SK-N-SH treated with all-trans-retinoic acid at 6 μM for 48 hours (cell line): ENCODE measurements around the gene GAN.

ENCODE experiments used
- ATAC-seq: fragments of 200-7000 bp; cut with Tn5 transposase; 3 replicates; pipeline ENCODE4 v1.9.1; 2020; ENCODE audit warnings: mild to moderate bottlenecking, moderate library complexity
- BACH2 ChIP-seq: fragments of 250-450 bp; sonication (Bioruptor Pico); IDR thresholded peaks from 2 replicates; pipeline ENCODE4 v1.9.0; 2021; ENCODE audit warnings: mild to moderate bottlenecking, borderline replicate concordance
- CSDC2 ChIP-seq: fragments of 250-450 bp; sonication (Bioruptor Pico); IDR thresholded peaks from 2 replicates; pipeline ENCODE4 v1.5.0; 2020; ENCODE audit warnings: mild to moderate bottlenecking, moderate library complexity
- ESRRG ChIP-seq: fragments of 250-450 bp; sonication (Bioruptor Pico); IDR thresholded peaks from 2 replicates; pipeline ENCODE4 v1.6.1; 2021; ENCODE audit warnings: mild to moderate bottlenecking
- GLIS3 ChIP-seq: fragments of 250-450 bp; sonication (Bioruptor Pico); IDR thresholded peaks from 2 replicates; pipeline ENCODE4 v1.5.0; 2020; ENCODE audit warnings: mild to moderate bottlenecking, moderate library complexity
- ISL1 ChIP-seq: fragments of 250-450 bp; sonication (Bioruptor Pico); IDR thresholded peaks from 2 replicates; pipeline ENCODE4 v2.1.2; 2022; ENCODE audit warnings: mild to moderate bottlenecking, moderate library complexity
- PPARA ChIP-seq: fragments of 250-450 bp; sonication (Bioruptor Pico); IDR thresholded peaks from 2 replicates; pipeline ENCODE4 v1.5.0; 2020; ENCODE audit warnings: mild to moderate bottlenecking, borderline replicate concordance
- RARB ChIP-seq: fragments of 250-450 bp; sonication (Bioruptor Pico); IDR thresholded peaks from 2 replicates; pipeline ENCODE4 v1.8.0; 2021; ENCODE audit warnings: mild to moderate bottlenecking, moderate library complexity
- SNAI2 ChIP-seq: fragments of 250-450 bp; sonication (Bioruptor Pico); IDR thresholded peaks from 2 replicates; pipeline ENCODE4 v1.5.0; 2020; ENCODE audit warnings: mild to moderate bottlenecking, moderate library complexity
- TCF4 ChIP-seq: fragments of 250-450 bp; sonication (Bioruptor Pico); IDR thresholded peaks from 2 replicates; pipeline ENCODE4 v1.8.0; 2021; ENCODE audit warnings: mild to moderate bottlenecking, moderate library complexity, borderline replicate concordance
- TOX ChIP-seq: fragments of 250-450 bp; sonication (Bioruptor Pico); IDR thresholded peaks from 2 replicates; pipeline ENCODE4 v1.8.0; 2021; ENCODE audit warnings: mild to moderate bottlenecking, moderate library complexity, borderline replicate concordance
- ZC3H10 ChIP-seq: fragments of 250-450 bp; sonication (Bioruptor Pico); IDR thresholded peaks from 2 replicates; pipeline ENCODE4 v1.5.1; 2021; ENCODE audit warnings: mild to moderate bottlenecking, moderate library complexity
- ZFP3 ChIP-seq: fragments of 250-450 bp; sonication (Bioruptor Pico); IDR thresholded peaks from 2 replicates; pipeline ENCODE4 v1.5.0; 2020; ENCODE audit warnings: mild to moderate bottlenecking, moderate library complexity
- ZNF565 ChIP-seq: fragments of 450-650 bp; formaldehyde crosslinking; conservative IDR thresholded peaks from 2 replicates; pipeline ENCODE4 v1.5.0; 2020; ENCODE audit warnings: low read depth, mild to moderate bottlenecking, moderate library complexity
- ZNF8 ChIP-seq: fragments of 450-650 bp; formaldehyde crosslinking; IDR thresholded peaks from 2 replicates; pipeline ENCODE4 v1.5.0; 2020; ENCODE audit warnings: mild to moderate bottlenecking, moderate library complexity
- TF ChIP-seq, protein P1 (sequence below): fragments of 250-450 bp; sonication (Bioruptor Pico); IDR thresholded peaks from 2 replicates; pipeline ENCODE4 v1.5.1; 2020; ENCODE audit warnings: low read depth, mild to moderate bottlenecking, moderate library complexity
- TF ChIP-seq, protein P2 (sequence below): fragments of 250-450 bp; sonication (Bioruptor Pico); IDR thresholded peaks from 2 replicates; pipeline ENCODE4 v1.8.0; 2020; ENCODE audit warnings: mild to moderate bottlenecking, moderate library complexity, borderline replicate concordance
- TF ChIP-seq, protein P3 (sequence below): fragments of 250-450 bp; sonication (Bioruptor Pico); IDR thresholded peaks from 2 replicates; pipeline ENCODE4 v1.8.0; 2021; ENCODE audit warnings: low read depth, mild to moderate bottlenecking, moderate library complexity, borderline replicate concordance
- TF ChIP-seq, protein P4 (sequence below): fragments of 250-450 bp; sonication (Bioruptor Pico); IDR thresholded peaks from 2 replicates; pipeline ENCODE4 v1.5.0; 2020; ENCODE audit warnings: mild to moderate bottlenecking, moderate library complexity
- TF ChIP-seq, protein P5 (sequence below): fragments of 250-450 bp; sonication (Bioruptor Pico); IDR thresholded peaks from 2 replicates; pipeline ENCODE4 v1.5.1; 2021; ENCODE audit warnings: mild to moderate bottlenecking, moderate library complexity

GAN gene

DNA sequence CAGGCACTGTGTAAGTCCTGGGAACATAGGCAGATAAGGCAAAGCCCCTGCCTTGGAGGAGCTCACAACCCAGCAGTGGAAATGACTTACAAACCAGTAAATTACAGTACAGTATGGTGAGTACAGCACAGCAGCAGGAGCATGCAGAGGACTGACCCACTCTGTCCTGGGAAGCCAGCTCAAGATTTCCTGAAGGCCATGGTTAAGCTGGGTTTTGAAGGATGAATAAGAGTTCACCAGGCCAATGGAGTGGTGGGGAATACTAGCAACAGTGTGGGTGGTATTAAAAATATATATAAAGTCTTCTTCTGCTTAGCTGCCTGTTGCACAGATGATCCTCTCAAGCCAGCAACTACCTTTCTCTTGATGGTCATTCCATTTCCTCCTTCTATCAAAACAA lies 3.0 kb upstream of the GAN start:
- TF ChIP-seq ZFP3, result peak; percentile 91
- TF ChIP-seq ISL1 (CRISPR knock-in tag), result no peak
- TF ChIP-seq, protein P1, sequence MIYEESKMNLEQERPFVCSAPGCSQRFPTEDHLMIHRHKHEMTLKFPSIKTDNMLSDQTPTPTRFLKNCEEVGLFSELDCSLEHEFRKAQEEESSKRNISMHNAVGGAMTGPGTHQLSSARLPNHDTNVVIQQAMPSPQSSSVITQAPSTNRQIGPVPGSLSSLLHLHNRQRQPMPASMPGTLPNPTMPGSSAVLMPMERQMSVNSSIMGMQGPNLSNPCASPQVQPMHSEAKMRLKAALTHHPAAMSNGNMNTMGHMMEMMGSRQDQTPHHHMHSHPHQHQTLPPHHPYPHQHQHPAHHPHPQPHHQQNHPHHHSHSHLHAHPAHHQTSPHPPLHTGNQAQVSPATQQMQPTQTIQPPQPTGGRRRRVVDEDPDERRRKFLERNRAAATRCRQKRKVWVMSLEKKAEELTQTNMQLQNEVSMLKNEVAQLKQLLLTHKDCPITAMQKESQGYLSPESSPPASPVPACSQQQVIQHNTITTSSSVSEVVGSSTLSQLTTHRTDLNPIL (CRISPR knock-in tag), result no peak
- ATAC-seq, result no peak

DNA sequence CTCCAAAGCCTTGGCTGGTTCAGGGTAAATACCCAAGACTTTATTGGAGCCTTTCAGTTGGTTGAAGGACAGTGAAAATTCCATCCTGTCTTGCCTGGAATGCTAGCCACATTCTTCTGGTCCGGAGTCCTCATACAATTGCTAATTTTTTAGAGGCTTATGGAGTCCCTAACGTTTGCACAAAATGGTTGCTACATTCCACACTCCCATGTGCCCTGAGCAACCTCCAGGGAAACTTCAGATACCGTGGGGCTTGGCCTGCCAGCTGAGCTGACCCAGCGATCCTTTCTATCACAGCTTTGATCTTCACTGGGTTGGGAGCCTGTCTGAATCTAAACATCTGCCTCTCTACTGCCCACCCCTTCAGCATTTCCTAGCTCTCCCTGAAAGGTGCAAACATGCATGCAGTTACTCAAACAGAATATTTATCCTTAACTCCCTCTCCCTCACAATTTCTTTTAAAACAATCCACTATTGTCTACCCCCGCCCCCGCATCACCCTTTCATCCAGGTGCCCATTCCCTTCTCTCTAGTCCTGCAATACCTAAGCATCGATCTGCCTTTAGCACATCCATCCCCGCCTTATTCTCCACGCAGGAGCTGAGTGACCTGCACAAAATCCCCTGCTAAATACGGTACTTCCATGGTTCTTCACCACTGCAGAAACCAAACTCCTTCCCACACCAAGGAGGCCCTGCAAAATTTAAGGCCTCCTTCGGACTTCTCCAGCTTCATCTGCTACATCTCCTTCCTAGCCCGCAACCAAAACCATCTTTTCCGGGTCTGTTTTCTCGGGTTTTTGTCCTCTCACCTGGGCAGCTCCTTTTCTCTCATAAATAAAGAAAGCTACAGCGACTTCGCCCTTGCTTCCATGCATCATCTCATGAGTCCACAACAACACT lies 810 bp upstream of the GAN start:
- peak; percentile 10 for ATAC-seq
- TF ChIP-seq, protein P1 (CRISPR knock-in tag), result no peak
- TF ChIP-seq, protein P2, sequence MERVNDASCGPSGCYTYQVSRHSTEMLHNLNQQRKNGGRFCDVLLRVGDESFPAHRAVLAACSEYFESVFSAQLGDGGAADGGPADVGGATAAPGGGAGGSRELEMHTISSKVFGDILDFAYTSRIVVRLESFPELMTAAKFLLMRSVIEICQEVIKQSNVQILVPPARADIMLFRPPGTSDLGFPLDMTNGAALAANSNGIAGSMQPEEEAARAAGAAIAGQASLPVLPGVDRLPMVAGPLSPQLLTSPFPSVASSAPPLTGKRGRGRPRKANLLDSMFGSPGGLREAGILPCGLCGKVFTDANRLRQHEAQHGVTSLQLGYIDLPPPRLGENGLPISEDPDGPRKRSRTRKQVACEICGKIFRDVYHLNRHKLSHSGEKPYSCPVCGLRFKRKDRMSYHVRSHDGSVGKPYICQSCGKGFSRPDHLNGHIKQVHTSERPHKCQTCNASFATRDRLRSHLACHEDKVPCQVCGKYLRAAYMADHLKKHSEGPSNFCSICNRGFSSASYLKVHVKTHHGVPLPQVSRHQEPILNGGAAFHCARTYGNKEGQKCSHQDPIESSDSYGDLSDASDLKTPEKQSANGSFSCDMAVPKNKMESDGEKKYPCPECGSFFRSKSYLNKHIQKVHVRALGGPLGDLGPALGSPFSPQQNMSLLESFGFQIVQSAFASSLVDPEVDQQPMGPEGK (CRISPR knock-in tag), result no peak
- TF ChIP-seq TOX (CRISPR knock-in tag) (no peak), ZC3H10 (CRISPR knock-in tag) (no peak), ISL1 (CRISPR knock-in tag) (no peak), PPARA (CRISPR knock-in tag) (no peak), ZFP3 (no peak), ZNF8 (CRISPR knock-in tag) (no peak), TCF4 (CRISPR knock-in tag) (no peak), GLIS3 (CRISPR knock-in tag) (no peak), ESRRG (CRISPR knock-in tag) (no peak)
- TF ChIP-seq, protein P3, sequence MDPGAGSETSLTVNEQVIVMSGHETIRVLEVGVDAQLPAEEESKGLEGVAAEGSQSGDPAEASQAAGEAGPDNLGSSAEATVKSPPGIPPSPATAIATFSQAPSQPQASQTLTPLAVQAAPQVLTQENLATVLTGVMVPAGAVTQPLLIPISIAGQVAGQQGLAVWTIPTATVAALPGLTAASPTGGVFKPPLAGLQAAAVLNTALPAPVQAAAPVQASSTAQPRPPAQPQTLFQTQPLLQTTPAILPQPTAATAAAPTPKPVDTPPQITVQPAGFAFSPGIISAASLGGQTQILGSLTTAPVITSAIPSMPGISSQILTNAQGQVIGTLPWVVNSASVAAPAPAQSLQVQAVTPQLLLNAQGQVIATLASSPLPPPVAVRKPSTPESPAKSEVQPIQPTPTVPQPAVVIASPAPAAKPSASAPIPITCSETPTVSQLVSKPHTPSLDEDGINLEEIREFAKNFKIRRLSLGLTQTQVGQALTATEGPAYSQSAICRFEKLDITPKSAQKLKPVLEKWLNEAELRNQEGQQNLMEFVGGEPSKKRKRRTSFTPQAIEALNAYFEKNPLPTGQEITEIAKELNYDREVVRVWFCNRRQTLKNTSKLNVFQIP (CRISPR knock-in tag), result no peak
- TF ChIP-seq, protein P4, sequence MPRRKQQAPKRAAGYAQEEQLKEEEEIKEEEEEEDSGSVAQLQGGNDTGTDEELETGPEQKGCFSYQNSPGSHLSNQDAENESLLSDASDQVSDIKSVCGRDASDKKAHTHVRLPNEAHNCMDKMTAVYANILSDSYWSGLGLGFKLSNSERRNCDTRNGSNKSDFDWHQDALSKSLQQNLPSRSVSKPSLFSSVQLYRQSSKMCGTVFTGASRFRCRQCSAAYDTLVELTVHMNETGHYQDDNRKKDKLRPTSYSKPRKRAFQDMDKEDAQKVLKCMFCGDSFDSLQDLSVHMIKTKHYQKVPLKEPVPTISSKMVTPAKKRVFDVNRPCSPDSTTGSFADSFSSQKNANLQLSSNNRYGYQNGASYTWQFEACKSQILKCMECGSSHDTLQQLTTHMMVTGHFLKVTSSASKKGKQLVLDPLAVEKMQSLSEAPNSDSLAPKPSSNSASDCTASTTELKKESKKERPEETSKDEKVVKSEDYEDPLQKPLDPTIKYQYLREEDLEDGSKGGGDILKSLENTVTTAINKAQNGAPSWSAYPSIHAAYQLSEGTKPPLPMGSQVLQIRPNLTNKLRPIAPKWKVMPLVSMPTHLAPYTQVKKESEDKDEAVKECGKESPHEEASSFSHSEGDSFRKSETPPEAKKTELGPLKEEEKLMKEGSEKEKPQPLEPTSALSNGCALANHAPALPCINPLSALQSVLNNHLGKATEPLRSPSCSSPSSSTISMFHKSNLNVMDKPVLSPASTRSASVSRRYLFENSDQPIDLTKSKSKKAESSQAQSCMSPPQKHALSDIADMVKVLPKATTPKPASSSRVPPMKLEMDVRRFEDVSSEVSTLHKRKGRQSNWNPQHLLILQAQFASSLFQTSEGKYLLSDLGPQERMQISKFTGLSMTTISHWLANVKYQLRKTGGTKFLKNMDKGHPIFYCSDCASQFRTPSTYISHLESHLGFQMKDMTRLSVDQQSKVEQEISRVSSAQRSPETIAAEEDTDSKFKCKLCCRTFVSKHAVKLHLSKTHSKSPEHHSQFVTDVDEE (CRISPR knock-in tag), result no peak
- TF ChIP-seq, protein P5, sequence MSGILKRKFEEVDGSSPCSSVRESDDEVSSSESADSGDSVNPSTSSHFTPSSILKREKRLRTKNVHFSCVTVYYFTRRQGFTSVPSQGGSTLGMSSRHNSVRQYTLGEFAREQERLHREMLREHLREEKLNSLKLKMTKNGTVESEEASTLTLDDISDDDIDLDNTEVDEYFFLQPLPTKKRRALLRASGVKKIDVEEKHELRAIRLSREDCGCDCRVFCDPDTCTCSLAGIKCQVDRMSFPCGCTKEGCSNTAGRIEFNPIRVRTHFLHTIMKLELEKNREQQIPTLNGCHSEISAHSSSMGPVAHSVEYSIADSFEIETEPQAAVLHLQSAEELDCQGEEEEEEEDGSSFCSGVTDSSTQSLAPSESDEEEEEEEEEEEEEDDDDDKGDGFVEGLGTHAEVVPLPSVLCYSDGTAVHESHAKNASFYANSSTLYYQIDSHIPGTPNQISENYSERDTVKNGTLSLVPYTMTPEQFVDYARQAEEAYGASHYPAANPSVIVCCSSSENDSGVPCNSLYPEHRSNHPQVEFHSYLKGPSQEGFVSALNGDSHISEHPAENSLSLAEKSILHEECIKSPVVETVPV, result no peak

DNA sequence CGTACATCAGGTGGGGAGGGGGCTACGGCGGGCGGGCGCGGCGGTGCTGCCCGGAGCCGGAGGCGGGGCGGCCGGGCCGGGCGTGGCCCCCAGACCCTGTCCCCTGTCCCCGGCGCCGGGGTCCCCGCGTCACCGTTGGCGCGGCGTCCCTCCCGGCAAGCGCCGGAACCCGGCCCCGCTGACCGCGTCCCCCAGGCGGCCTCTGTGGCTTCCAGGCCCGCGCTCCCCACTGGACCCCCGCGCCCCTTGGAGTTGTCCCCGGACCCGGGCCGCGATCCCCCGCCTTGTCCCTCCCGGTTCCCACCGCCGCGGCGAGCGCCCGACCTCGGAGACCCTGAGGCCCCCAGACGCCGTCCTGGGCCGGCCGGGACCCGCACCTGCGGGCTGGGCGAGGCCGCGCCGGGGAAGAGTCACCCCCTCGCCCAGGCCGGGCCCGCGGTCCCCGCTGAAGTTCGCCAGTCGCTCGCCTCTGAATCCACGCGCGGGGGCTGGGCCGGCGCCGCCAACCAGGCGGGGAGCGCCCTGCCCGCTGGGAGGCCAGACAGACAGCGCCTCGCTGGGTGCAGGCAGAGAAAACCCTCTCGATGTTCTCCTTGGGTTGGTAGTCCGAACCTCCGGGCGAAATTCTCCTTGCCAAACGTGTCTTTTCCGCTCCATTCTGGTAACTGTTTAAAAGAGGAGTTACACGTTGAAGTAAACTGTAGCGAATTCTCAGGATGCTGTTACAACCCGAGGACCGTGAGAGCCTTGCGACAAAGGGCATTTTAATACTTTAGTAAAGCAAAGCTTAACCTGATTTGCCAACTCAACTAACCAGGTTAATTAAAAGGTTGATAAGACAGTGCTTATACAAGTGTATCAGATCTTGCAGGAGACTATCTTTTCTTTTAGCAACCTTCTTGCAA lies 761 bp downstream of the GAN start:
- peak; percentile 35 for ATAC-seq
- TF ChIP-seq ZNF8 (CRISPR knock-in tag) (no peak), RARB (CRISPR knock-in tag) (no peak), ZNF565 (CRISPR knock-in tag) (no peak; the same call in 1 of the 2 replicates), CSDC2 (CRISPR knock-in tag) (no peak), BACH2 (CRISPR knock-in tag) (no peak), SNAI2 (no peak), GLIS3 (CRISPR knock-in tag) (no peak), TOX (CRISPR knock-in tag) (no peak), ISL1 (CRISPR knock-in tag) (no peak)
- TF ChIP-seq, protein P2 (CRISPR knock-in tag), result no peak
